Left hindlimb (tissue), 1 donor: Measurements from ENCODE around the gene LMTK2.
A peak's percentile ranks its signal among the peaks of the same experiment; 100 is the strongest.
"Not testable (repeated sequence)": the region's sequence is repeated elsewhere in the genome, so short reads cannot be mapped to it uniquely, and the experiment has no call there.

Experiments
- DNase-seq: peaks from one replicate; pipeline ENCODE4 v3.0.0-alpha.2; 2018

Gene LMTK2

DNA sequence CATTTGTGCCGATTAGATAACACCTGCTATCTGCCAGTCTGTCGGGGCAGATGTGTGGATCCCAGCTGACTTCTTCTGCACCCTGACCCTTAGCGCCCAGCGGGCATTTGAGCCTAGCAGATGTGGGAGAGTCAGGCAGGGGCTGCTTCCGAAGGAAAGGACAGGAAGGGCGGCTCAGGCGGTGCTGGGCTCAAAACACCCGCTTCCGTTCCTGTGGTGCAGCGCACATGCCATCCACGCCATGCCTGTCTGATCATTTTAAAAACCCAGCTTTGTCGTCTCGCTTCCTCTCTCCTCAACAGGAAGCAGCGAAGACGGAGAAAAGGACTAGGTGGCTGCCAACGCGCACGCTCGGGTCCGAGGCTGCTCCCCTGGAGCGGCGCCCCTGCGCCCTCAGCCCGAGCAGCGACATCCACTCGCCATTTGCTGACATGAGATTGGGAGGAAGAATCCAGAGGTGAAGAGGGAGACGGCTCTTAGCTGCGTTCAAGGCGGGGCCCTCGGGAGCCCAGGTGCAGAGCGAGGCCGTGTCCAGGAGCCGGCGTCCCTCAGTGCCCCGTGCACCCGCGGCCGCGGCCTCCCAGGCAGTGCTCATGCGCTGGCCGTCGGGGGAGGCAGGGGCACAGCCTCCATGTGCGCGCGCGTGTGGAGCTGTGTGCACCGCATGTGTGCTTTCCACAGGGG lies 98.6 kb downstream of the LMTK2 start:
- no peak for DNase-seq

DNA sequence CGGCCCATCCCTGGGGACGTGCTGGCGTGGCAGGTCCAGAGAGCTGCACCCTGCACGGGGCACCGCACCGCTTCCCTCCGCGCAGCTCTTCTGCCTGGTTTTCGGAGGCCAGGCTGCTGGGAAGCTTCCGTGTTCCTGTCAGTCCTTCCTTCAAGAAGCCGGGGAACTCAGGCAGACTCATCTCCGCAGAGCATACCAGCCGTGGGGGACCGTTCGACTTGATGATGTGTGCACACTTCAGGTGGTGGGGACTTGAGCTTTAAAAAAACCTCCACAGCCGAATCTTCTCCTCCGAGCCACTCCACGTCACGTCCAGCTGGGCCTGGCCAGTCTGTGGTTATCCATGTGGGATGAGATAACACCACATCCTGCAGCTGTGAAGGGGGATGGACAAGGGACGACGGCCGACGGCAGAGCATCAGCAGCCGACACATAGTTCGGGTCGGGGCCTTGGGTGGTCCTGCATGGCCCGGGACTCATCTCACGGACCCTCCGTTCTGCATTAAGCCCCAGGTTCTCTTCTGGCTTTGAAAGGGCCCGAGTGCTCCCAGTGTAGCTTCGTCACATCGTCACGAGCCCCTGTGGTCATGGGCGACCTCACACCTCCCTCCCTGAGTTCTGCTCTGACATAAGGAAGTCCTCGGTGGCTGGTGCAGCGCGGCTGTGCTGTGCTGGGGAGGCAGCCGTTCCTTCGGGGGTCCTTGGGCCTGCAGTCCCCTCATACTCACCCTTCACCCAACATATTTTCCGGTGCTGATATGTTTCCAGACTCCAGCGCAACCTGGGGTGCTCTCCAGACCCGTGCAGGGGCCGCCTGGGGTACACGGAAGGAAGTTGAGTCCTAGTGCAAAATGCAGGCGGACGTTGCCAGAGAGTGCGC lies 100.0 kb downstream of the LMTK2 start:
- no peak for DNase-seq

DNA sequence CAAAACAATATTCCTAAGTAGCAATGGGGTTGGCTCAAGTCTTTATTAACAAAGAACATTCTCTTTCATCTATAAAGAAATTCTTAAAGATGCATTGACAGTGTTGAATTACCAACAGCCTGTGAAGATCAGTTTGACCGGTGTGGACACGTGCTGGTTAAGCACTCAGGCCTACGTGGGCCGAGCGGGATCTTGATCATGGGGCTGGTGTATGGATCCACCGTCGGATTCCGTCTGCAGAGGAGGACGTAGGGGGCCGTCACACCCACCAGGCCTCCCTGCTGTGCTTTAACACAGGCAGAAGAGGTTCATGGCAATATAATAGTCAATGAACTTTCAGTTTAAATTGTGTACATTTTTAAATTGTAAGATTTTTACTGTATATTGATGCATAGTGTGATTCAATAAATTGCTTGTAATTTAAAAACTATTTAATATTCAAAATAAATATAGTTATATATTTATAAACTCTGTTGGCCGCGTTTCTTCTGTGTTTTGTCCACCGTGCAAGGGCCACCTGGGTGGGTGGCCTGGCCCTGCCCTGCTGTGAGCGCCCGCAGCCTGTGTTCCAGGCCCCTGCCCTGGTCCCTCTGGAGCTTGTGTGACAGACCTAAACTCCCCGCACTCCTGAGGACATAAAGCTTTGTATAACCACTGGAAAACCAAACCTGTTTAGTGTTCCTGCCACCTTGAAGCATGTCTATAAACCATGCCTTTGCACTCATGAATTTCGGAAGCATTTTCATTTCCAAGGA lies 102.7 kb downstream of the LMTK2 start:
- no peak for DNase-seq

DNA sequence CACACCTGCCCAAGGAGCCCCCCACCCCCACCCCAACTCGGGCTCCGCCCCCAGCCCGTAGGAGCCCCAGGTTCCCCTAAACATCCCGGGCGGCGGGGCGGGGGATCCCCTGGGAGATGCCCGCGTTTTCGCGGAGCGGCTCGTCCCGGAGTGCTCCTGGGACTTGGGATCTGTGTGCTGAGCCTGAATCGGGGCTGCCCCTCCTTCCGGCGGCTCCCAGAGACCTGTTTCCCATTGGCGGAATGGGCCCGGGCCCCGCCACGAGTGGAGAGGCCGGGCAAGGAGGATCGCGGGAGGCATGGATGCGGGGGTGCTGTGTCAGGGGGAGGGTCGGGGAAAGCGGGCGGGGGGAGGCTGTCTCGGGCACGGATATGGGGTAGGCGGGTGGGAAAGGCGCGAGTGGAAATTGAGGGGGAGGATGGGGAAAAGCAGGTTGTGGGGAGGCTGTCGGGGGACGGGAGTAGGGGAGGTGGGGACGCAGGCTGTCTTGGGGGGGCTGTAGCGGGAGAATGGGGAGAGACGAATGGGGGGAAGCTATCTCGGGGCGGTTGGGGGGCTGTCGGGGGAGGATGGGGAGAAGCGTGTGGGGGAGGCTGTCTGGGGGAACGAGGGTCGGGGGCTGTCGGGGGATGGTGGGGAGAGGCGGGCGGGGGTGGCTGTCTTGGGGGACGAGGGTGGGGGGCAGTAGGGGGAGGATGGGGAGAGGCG lies 104.0 kb downstream of the LMTK2 start:
- no peak for DNase-seq

DNA sequence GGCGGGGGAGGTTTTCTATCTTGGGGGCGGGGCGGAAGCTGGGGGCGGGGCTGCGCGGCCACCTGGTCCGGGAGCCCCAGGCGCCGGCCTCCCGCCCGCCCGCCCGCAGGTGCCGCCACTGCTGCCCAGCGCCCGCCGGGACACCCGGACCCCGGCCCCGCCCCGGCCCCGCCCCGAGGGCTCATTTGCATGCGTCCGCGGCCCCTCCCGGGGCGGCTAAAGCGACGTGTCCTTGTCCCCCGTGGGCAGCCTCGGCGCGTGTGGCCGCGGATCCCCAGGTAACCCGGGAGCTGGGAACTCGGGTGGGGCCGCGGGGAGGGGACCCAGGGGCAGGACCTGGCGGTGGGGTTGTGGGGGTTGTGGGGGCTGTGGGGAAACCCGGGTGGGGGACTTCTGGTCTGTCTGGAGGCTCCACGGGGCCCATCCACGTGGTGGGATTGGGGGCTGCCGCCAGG lies 104.6 kb downstream of the LMTK2 start, which contains the start of gene BHLHA15:
BHLHA15 (plus strand) TSS at position 219 of the 455 bp plus-strand sequence. CDS start 871 bp downstream, outside the sequence.
- no peak for DNase-seq

DNA sequence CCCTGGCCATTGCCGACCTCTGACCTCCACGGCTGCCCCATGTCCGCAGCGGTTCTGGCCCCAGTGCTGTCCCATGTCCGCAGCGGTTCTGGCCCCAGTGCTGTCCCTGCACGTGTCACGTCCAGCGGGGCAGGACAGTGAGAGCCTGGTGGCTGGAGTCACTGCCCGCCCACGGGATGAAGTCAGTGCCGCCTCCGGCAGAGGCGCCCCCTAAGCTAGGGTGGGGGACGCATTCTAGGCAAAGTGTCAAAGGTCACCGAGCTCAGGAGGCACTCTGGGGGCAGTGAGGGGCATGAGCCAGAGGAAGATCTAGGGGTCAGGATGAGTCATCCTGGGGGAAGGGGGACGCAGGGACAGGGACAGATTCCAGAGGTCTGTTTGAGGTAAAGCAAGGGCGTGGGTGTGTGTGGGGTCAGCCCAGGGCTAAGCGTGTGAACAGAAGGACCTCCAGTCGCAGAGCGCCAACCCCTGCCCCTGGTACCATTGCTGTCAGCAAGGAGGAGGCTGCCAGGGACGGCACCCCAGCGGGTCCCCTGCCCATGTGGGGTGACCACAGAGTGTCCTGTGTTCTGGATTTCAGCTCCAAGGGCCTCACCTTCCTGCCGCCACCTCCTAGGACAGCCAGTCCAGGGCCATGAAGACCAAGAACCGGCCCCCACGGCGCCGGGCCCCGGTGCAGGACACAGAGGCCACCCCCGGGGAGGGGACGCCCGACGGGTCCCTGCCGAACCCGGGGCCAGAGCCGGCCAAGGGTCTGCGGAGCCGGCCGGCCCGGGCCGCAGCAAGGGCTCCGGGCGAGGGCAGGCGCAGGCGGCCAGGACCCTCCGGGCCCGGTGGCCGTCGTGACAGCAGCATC lies 105.2 kb downstream of the LMTK2 start:
- no peak for DNase-seq

DNA sequence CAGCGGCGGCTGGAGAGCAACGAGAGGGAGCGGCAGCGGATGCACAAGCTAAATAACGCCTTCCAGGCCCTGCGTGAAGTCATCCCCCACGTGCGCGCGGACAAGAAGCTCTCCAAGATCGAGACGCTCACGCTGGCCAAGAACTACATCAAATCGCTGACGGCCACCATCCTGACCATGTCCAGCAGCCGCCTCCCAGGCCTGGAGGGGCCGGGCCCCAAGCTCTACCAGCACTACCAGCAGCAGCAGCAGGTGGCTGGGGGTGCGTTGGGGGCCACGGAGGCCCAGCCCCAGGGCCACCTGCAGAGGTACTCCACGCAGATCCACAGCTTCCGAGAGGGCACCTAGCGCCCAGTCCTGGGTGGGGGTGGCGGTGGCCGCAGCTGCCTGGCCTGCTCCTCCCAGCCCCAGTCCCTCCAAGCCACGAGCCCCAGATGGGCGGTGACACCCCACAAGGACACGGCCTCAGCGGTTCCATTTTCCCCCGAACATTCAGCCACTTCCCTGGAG lies 105.9 kb downstream of the LMTK2 start:
- no peak for DNase-seq

DNA sequence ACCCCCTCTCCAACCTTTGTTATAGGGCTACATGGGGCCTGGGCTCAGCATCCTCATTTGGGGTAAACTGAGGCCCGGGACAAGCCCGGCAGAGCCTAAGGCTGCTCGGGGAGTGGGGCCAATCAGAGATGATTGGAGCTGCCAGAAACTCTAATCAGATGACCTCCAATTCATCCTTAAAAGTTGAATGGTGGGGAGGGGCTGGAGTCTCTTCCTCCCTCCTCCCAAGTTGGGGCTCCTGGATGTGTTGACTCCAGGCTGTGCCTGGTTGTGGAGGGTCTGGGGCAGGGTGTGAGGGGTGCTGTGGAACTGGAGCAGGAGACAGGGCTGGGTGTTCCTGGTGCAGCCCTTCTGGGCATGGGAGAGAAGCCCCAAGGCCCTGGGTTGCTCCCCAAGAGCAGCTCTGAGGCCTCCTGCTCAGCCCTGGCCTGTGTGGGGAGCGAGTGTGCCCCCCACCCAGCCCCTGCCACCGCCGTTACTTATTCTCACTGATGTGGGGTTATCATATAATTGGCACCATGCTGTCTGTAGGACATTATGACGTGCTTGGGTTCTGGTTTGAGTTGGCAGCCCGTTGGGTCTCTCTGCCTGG lies 106.7 kb downstream of the LMTK2 start:
- DNase-seq, result no peak

DNA sequence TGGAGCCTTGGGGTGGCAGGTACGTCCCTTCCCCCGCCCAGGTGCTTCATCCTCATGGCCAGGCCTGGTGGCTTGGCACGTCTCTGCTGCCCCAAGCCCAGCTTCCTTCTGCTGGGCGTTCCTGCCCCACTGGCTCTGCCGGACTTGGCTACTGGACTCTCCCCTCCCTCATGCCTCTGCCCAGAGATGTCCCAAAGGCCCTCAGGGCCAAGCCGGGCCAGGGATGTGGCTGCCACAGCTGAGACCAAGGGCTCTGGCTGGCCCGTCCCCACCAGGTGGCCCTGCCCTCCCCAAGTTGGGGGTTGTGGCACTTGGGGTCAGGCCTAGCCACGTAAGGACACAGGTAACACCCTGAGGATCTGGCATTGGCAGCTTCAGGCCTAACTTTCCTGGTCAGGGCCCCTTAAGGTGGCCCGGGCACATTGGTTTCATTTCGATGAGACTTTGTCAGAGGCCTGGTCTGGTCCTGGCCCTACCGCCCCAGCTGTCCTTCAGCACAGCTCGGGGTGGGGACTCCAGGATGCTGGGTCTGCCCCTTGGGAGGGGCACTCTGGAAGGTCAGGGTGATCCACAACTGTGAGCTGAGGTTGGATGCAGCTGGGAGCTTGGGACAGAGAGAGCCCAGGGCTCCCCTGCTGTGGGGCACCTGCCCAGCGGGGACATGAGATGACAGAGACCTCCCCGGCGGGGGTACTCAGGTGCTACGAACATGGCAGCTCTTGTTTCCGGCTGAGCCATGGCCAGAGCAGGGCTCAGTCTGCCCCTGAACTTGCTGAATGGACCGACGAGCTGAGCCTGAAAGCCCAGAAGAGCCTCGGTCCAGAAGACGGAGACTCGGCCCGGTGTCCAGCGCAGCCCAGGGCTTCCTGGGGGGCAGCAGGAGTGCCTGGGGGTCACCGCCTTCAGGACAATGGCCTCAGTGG lies 107.5 kb downstream of the LMTK2 start:
- DNase-seq, result no peak

DNA sequence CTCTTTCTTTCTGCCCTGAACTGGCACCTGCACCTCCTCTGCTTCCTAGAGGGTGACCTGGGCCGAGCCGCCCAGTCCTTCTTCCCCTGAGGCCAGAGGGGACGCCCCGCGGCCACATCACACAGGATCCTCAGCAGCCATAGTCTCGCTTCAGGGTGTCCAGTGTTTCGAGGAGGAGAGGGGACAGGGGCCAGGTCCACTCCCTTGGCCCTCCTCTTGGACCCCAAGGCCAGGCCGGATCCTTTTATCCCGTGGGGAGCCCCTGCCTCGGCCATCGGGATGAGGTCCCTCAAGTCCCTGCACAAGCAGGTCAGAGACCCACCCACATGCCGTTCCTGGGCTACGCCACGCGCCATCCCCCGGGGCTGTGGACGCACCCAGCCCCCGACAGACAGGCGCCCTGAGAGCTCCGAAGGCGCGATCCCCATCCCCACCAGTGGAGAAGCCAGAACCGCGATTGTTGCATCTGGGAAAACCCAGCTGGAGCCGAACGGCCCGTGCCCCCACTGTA lies 108.2 kb downstream of the LMTK2 start:
- DNase-seq, result no peak

DNA sequence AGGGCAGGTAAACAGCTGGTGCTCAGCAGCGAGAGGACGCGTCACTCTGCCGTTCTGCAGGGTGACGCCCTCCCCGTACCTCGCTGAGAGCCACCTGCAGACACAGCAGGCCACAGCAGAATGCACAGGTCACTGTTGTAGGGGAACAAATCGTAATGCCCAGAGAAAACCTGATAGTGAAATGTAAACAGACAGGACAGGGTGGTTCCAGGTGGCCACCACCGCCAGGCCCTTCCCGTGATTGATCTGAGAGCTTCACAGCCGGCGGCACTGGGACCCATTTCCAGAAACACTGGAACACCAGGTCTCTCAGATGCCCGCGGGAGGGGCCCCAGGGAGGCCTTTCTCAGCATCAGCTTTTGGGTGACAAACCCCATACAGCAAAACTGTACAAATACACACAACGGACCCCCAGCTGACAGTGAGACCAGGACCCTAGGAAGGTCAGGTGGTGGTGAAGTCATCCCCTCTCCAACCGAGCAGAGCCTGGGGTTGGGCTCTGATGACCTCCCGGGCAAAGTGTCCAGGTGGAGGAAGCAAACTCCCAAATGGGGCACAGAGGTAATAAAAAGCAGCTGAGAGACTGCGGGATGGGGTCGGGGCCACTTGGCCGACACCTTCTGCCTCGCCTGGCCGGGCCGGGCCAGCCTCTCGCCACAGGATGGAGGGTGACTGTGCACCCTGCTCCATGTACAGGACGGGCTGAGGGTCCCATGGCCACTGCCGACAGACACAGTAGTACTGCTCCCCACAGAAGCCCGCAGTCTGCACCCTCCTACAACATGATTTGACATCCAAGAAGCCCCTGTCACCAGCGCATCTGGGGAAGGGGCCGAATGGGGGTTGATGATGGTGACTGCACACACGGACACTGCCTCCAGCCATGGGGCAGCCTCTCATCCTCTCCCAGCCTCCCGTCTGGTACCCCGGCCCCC lies 109.2 kb downstream of the LMTK2 start:
- DNase-seq, result no peak

DNA sequence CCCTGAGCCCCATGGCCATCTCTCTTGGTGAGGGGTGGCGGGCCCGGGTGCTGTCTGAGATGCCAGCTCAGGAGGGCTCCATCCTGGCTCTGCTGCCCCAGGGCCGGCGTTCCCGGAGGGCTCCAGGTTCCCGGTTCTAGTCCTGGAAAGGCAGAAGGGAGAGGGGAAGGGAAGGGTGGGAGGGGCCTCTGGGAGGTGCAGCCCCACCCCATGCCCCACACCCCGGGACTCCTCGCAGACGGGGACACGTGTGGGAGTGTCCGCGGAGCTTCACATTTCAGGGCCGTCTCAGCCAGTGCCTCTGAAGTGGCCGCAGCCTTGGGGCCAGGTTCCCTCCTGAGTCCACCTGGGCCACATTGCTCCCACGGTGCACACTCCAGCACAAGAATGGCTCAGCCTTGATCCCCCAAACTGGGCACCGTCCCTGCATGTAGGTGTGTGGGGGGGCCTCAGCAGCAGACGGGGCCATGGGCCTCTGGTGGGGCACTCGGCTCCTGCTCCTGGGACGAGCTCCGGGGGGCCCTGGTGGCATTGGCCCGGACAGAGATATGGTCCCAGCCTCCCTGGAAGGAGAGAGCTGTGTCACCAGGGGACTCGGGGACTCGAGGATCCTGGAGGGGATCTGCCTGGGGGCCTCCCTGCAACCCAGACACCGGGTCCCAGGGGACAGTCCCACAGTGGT lies 110.4 kb downstream of the LMTK2 start:
- no peak for DNase-seq

DNA sequence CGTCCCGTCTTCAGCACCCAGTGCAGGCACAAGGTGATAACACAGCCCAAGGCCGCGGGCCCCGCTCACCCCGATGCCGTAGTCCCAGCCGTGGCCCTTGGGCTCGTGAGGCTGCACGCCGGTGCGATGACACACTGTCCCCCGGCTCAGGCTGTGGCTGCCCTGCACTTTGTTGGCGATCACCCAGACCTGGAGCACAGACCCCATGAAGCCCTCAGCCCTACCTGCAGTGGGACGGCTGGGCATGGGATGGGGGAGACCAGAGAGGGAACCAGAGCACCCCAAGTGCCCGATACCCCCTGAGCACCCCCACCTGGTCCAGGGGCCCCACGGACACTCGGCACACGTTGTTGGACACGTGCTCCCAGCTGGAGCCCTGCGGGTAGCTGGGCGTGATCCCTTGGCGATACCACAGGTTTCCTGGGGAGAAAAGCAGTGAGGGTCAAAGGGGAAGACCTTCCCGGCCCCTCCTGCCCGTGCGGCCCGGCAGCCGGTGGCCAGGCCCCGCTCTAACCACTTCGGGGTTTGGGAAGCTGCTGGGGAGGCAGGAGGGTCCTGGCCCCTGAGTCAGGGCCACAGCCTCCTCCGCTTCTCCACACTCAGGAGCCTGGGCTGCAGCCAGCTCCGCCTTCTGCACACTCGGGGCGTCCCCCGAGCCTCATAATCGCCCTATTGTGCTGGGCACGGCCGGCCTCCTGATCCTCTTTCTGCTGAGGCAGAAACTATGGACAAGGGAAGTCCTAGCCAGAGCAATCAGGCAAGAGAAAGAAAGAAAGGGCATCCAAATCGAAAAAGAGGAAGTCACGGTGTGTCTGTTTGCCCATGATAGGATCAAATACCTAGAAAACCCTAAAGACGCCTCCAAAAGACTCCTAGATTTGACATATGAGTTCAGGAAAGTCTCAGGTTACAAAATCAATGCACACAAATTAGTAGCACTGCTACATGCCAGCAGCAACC lies 111.2 kb downstream of the LMTK2 start:
- DNase-seq, result no peak

DNA sequence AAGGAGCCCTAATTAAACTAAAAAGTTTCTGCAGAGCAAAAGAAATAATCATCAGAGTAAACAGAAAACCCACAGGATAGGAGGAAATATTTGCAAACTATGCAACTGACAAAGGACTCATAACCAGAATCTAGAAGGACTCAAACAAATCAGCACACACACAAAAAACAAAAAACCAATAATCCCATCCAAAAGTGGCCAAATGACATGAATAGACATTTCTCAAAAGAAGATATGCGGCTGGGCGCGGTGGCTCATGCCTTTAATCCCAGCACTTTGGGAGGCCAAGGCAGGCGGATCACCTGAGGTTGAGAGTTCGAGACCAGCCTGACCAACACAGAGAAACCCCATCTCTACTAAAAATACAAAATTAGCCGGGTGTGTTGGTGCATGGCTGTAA lies 112.7 kb downstream of the LMTK2 start:
- not testable (repeated sequence) for DNase-seq

DNA sequence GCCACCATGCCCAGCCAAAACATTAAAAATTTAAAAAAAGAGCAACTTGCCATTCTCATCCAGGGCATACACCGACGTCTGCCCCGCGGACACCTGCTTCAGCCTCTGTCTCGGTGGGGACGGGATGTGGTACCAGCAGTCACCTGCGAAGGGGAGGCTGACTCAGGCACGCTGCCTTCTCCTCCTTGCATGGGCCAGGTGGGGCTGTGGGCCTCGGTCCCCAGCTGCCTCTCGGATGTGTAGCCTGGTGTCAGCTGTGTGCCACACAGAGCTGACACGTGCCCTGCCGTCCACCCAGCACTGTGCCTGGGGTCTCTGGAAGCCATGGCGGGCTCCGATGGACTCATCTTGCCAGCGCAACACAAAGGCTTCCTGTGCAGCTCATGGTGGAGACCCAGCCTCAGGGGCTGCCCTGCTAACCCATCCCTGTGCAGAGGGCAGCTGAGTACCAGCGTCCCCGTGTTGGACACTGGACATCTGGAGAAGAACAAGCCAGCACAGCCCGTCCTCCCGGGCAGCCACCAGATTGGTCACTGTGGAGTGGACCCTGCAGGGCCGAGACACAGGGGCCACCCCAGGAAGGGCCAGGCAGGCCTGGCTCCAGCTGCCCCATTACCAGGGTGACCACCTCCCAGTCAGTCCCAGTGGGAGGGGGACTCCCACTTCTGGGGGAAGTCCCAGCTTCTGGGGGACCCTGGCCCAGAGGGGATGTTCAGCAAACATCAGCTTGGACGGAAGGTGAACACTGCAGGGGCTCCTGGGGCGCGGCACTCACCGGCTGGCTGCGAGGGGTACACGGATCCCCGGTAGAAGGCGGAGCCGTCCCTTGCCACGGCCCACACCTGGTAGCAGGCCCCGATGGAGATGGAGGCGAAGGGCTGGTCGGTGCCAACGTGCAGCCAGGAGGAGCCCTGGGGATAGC lies 115.2 kb downstream of the LMTK2 start:
- peak; percentile 7 for DNase-seq
